H9 (cell line): ENCODE data around the gene IER2. TPM values are rescaled to one million over a fixed set of nuclear protein-coding genes. Genes with fewer than 3 reads are reported as not detected.

ENCODE experiments used
- DNase-seq: peaks from one replicate; pipeline ENCODE4 v3.0.0-alpha.2; 2017
- H2AFZ ChIP-seq: one replicate; pipeline ENCODE4 v1.6.1; 2013; ENCODE audit warnings: mild to moderate bottlenecking, low read length, control low read depth, moderate library complexity
- H2AK5ac ChIP-seq: 2 replicates; pipeline ENCODE4 v1.6.1; 2013; ENCODE audit warnings: low read length, control low read depth, mixed read lengths; ENCODE audit not compliant: insufficient read length
- H2BK120ac ChIP-seq: one replicate; pipeline ENCODE4 v1.6.1; 2013; ENCODE audit warnings: low read depth, mild to moderate bottlenecking, low read length, control low read depth, inconsistent platforms; ENCODE audit not compliant: poor library complexity, severe bottlenecking
- H2BK12ac ChIP-seq: 2 replicates; pipeline ENCODE4 v1.6.1; 2013; ENCODE audit warnings: low read length, control low read depth, mixed read lengths, low read depth; ENCODE audit not compliant: insufficient read length
- H2BK15ac ChIP-seq: 2 replicates; pipeline ENCODE4 v1.6.1; 2013; ENCODE audit warnings: low read depth, low read length, control low read depth
- H2BK20ac ChIP-seq: one replicate; pipeline ENCODE4 v1.6.1; 2013; ENCODE audit warnings: low read depth, mild to moderate bottlenecking, low read length, control low read depth, inconsistent platforms; ENCODE audit not compliant: poor library complexity, severe bottlenecking
- H2BK5ac ChIP-seq: 2 replicates; pipeline ENCODE4 v1.6.1; 2013; ENCODE audit warnings: low read length, control low read depth, mixed read lengths; ENCODE audit not compliant: insufficient read length
- H3K14ac ChIP-seq: 2 replicates; pipeline ENCODE4 v1.6.1; 2013; ENCODE audit warnings: low read length, control low read depth; ENCODE audit not compliant: insufficient read depth
- H3K18ac ChIP-seq: 2 replicates; pipeline ENCODE4 v1.6.1; 2013; ENCODE audit warnings: low read depth, mild to moderate bottlenecking, mixed read lengths, low read length, control low read depth; ENCODE audit not compliant: insufficient read length
- H3K23ac ChIP-seq: 2 replicates; pipeline ENCODE4 v1.6.1; 2013; ENCODE audit warnings: low read length, control low read depth, mixed read lengths, low read depth; ENCODE audit not compliant: insufficient read length
- H3K23me2 ChIP-seq: 2 replicates; pipeline ENCODE4 v1.6.1; 2013; ENCODE audit warnings: low read depth, mild to moderate bottlenecking, mixed read lengths, low read length, control low read depth; ENCODE audit not compliant: insufficient read length, poor library complexity, severe bottlenecking
- H3K27ac ChIP-seq: 2 replicates; pipeline ENCODE4 v1.5.1; 2013; ENCODE audit warnings: low read length, control low read depth, mixed read lengths, low read depth; ENCODE audit not compliant: insufficient read length
- H3K27me3 ChIP-seq: 2 replicates; pipeline ENCODE4 v1.6.1; 2013; ENCODE audit warnings: low read length, control low read depth, inconsistent platforms; ENCODE audit not compliant: insufficient read depth
- H3K4ac ChIP-seq: 2 replicates; pipeline ENCODE4 v1.6.1; 2013; ENCODE audit warnings: low read depth, mild to moderate bottlenecking, control low read depth, inconsistent platforms, low read length, moderate library complexity
- H3K4me1 ChIP-seq: 2 replicates; pipeline ENCODE4 v1.6.1; 2013; ENCODE audit warnings: low read length, control low read depth, inconsistent platforms; ENCODE audit not compliant: insufficient read depth
- H3K4me2 ChIP-seq: 2 replicates; pipeline ENCODE4 v1.6.1; 2013; ENCODE audit warnings: low read length, control low read depth, mixed read lengths; ENCODE audit not compliant: insufficient read length, insufficient read depth
- H3K56ac ChIP-seq: 2 replicates; pipeline ENCODE4 v1.6.1; 2013; ENCODE audit warnings: low read depth, mild to moderate bottlenecking, mixed read lengths, low read length, control low read depth; ENCODE audit not compliant: insufficient read length
- H3K79me1 ChIP-seq: 2 replicates; pipeline ENCODE4 v1.6.1; 2013; ENCODE audit warnings: low read depth, mild to moderate bottlenecking, moderate library complexity, low read length, control low read depth, inconsistent platforms; ENCODE audit not compliant: insufficient read depth, poor library complexity, severe bottlenecking
- H3K79me2 ChIP-seq: 2 replicates; pipeline ENCODE4 v1.6.1; 2013; ENCODE audit warnings: low read length, control low read depth, inconsistent platforms; ENCODE audit not compliant: insufficient read depth
- H3K9ac ChIP-seq: 2 replicates; pipeline ENCODE4 v1.6.1; 2013; ENCODE audit warnings: low read length, control low read depth, mixed read lengths; ENCODE audit not compliant: insufficient read length; ENCODE audit errors: extremely low read depth
- H3K9me3 ChIP-seq: one replicate; pipeline ENCODE4 v1.6.1; 2013; ENCODE audit warnings: low read depth, low read length, inconsistent platforms; ENCODE audit not compliant: control insufficient read depth
- H3T11ph ChIP-seq: one replicate; pipeline ENCODE4 v1.6.1; 2013; ENCODE audit warnings: mild to moderate bottlenecking, low read length, control low read depth, inconsistent platforms
- H4K20me1 ChIP-seq: one replicate; pipeline ENCODE4 v1.6.1; 2013; ENCODE audit not compliant: control insufficient read depth, insufficient read length, insufficient read depth
- H4K5ac ChIP-seq: 2 replicates; pipeline ENCODE4 v1.6.1; 2013; ENCODE audit warnings: low read depth, mild to moderate bottlenecking, mixed read lengths, low read length, control low read depth; ENCODE audit not compliant: insufficient read length
- H4K8ac ChIP-seq: replicated peaks from 2 replicates; pipeline ENCODE4 v1.6.1; 2013; ENCODE audit warnings: low read length, control low read depth, mixed read lengths, low read depth; ENCODE audit not compliant: insufficient read length
- H4K91ac ChIP-seq: 2 replicates; pipeline ENCODE4 v1.6.1; 2013; ENCODE audit warnings: low read depth, mild to moderate bottlenecking, moderate library complexity, mixed read lengths, low read length, control low read depth; ENCODE audit not compliant: insufficient read length
- H3K27ac Mint-ChIP-seq, 3 experiments: 2 replicates in 2 of 3; 3 replicates in 1 of 3; pipeline ENCODE4 v1.8.0; 2020 to 2021; ENCODE audit warnings: mixed read lengths in 3 of 3, mild to moderate bottlenecking in 1 of 3, moderate library complexity in 1 of 3
- H3K27me3 Mint-ChIP-seq: 2 replicates; pipeline ENCODE4 v1.8.0; 2021; ENCODE audit warnings: low read depth, mild to moderate bottlenecking, moderate library complexity, mixed read lengths
- H3K36me3 Mint-ChIP-seq, 3 experiments: 2 replicates in 2 of 3; 3 replicates in 1 of 3; pipeline ENCODE4 v1.8.0; 2020 to 2021; ENCODE audit warnings: low read depth in 3 of 3, mixed read lengths in 3 of 3; ENCODE audit not compliant: insufficient read depth in 1 of 3
- H3K4me1 Mint-ChIP-seq, 2 experiments: 2 replicates each; pipeline ENCODE4 v1.8.0; 2020; ENCODE audit warnings: mixed read lengths in 2 of 2
- H3K4me3 Mint-ChIP-seq, 2 experiments: 2 replicates in 1 of 2; 3 replicates in 1 of 2; pipeline ENCODE4 v1.8.0; 2020 to 2021; ENCODE audit warnings: mild to moderate bottlenecking in 2 of 2, mixed read lengths in 2 of 2, moderate library complexity in 1 of 2
- H3K9me3 Mint-ChIP-seq, 2 experiments: 2 replicates in 1 of 2; 3 replicates in 1 of 2; pipeline ENCODE4 v1.8.0; 2020; ENCODE audit warnings: mild to moderate bottlenecking in 2 of 2, mixed read lengths in 2 of 2, moderate library complexity in 1 of 2
- CTCF ChIP-seq: fragments of 200-600 bp; sonication (generic); conservative IDR thresholded peaks from 3 replicates; pipeline ENCODE4 v1.8.0; 2021; ENCODE audit warnings: antibody characterized with exemption, mild to moderate bottlenecking
- WGBS: extraction: QIAGEN DNeasy Blood & Tissue Kit; methylation state at CpG from one replicate; pipeline ENCODE4 v1.1.7; 2013; ENCODE audit warnings: missing lambda C conversion rate, low lambda C conversion rate, mixed read lengths; ENCODE audit not compliant: insufficient read length; ENCODE audit errors: extremely low coverage; 5-methylcytosine and 5-hydroxymethylcytosine counted together
- total RNA-seq: library from RNA; stranded (reverse); gene quantifications from 2 replicates; pipeline ENCODE4 v1.2.1, GENCODE V29; 2021

The IER2 gene
- total RNA-seq, 1 experiment from 2014 or later: 160 TPM

DNA sequence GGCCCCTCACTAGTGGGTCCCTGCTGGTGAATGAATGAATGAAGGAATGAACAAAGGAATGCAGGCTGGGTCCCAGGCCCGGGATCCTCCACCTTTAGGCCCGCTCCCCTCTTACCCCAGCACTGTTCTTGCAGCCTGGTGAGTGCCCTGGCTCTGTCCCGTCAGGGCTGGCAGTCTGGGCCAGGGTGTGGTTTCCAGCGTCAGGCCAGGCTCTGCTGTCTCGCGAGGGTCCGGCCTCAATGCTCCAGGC, 47.9 kb upstream of the IER2 start:
- no peaks in the 10 kb centered on the region for H3K79me2 ChIP-seq
- H2BK120ac ChIP-seq: no peak overlapping the region
- no peak overlapping the region for H4K5ac ChIP-seq
- no peaks in the 10 kb centered on the region for H3K9me3 ChIP-seq
- no peak overlapping the region for H3K9ac ChIP-seq
- no peak overlapping the region for H3K27ac Mint-ChIP-seq
- no peak overlapping the region for H3K56ac ChIP-seq
- DNase-seq: no peak
- no peak overlapping the region for H2AK5ac ChIP-seq
- H3K4me2 ChIP-seq: peak overlapping the region; percentile 20
- WGBS: no CpG with 5 or more reads among the region's 7 CpGs
- H3T11ph ChIP-seq: no peak overlapping the region
- H3K27me3 Mint-ChIP-seq: peaks cover 53% of the 10 kb centered on the region
- no peak for TF ChIP-seq CTCF
- H2BK20ac ChIP-seq: no peak overlapping the region
- H3K14ac ChIP-seq: no peak overlapping the region; the same call in 1 of the 2 replicates
- peaks cover 3 to 7% of the 10 kb centered on the region in 2 experiments; a peak in 3 of 5 replicates for H3K9me3 Mint-ChIP-seq
- H3K4me3 Mint-ChIP-seq: peak overlapping the region; percentile 7 to 26; a peak in 2 of 5 replicates
- no peak overlapping the region for H2BK15ac ChIP-seq
- no peaks in the 10 kb centered on the region for H3K4me1 ChIP-seq
- no peak overlapping the region for H4K8ac ChIP-seq
- peaks cover 14 to 24% of the 10 kb centered on the region in 2 experiments for H3K4me1 Mint-ChIP-seq
- no peaks in the 10 kb centered on the region for H3K79me1 ChIP-seq
- H3K23ac ChIP-seq: no peak overlapping the region
- H3K27ac ChIP-seq: no peak overlapping the region
- peaks cover 29% of the 10 kb centered on the region; the same call in 1 of the 2 replicates for H3K27me3 ChIP-seq
- H3K23me2 ChIP-seq: peaks cover 3% of the 10 kb centered on the region
- no peak overlapping the region for H2BK5ac ChIP-seq
- no peak overlapping the region for H3K18ac ChIP-seq
- no peak overlapping the region for H2BK12ac ChIP-seq
- H2AFZ ChIP-seq: no peak overlapping the region
- no peak overlapping the region for H4K91ac ChIP-seq
- H3K36me3 Mint-ChIP-seq: peaks cover 2 to 3% (median 3%) of the 10 kb centered on the region in 3 experiments
- H4K20me1 ChIP-seq: peaks cover 3% of the 10 kb centered on the region
- no peak overlapping the region for H3K4ac ChIP-seq
